GM19397 (cell line): Measurements from ENCODE around the gene IQCM.

ENCODE experiments used
- ATAC-seq: cut with Tn5 transposase; IDR thresholded peaks from one replicate; pipeline ENCODE4 v1.9.1; 2021; ENCODE audit warnings: mild to moderate bottlenecking, moderate library complexity; ENCODE audit not compliant: unreplicated experiment

IQCM gene

GRCh38 chr4:149815743-149816142, at the start of gene IQCM:
Gene IQCM (minus strand): TSS chr4:149815843. CDS start chr4:149742691, 73,152 bp downstream.
- no peak for ATAC-seq

GRCh38 chr4:149857446-149857845, 41.8 kb upstream of the IQCM start:
- no peak for ATAC-seq

- ATAC-seq: no peak
Measured at GRCh38 chr4:149845743-149846142, 30.1 kb upstream of the IQCM start.

- no peak for ATAC-seq
Measured at GRCh38 chr4:149841686-149842085, 26.0 kb upstream of the IQCM start.

GRCh38 chr4:149838036-149838435, 22.4 kb upstream of the IQCM start:
- ATAC-seq: no peak

- ATAC-seq: no peak
Measured at GRCh38 chr4:149836546-149836945, 20.9 kb upstream of the IQCM start.

GRCh38 chr4:149835280-149835679, 19.6 kb upstream of the IQCM start:
- ATAC-seq: no peak

GRCh38 chr4:149831656-149832208, 16.1 kb upstream of the IQCM start:
- ATAC-seq: no peak

GRCh38 chr4:149830823-149831222, 15.2 kb upstream of the IQCM start:
- ATAC-seq: no peak

GRCh38 chr4:149825336-149825735, 9.7 kb upstream of the IQCM start:
- ATAC-seq: no peak

- no peak for ATAC-seq
Measured at GRCh38 chr4:149823769-149824221, 8.2 kb upstream of the IQCM start.

GRCh38 chr4:149801416-149801815, 14.2 kb downstream of the IQCM start:
- ATAC-seq: no peak

- no peak for ATAC-seq
Measured at GRCh38 chr4:149799546-149799945, 16.1 kb downstream of the IQCM start.

- no peak for ATAC-seq
Measured at GRCh38 chr4:149796381-149796780, 19.3 kb downstream of the IQCM start.

GRCh38 chr4:149795256-149795655, 20.4 kb downstream of the IQCM start:
- ATAC-seq: no peak

- ATAC-seq: no peak
Measured at GRCh38 chr4:149794352-149794751, 21.3 kb downstream of the IQCM start.

- ATAC-seq: no peak
Measured at GRCh38 chr4:149793459-149793858, 22.2 kb downstream of the IQCM start.

GRCh38 chr4:149791851-149792250, 23.8 kb downstream of the IQCM start:
- no peak for ATAC-seq

GRCh38 chr4:149790172-149790907, 25.3 kb downstream of the IQCM start:
- no peak for ATAC-seq

GRCh38 chr4:149788300-149788699, 27.3 kb downstream of the IQCM start:
- ATAC-seq: no peak

- no peak for ATAC-seq
Measured at GRCh38 chr4:149785696-149786431, 29.8 kb downstream of the IQCM start.

- no peak for ATAC-seq
Measured at GRCh38 chr4:149784018-149784417, 31.6 kb downstream of the IQCM start.
